IPS DF 19.7 (cell line): ENCODE results near the gene CHI3L1.

Experiments used
- DNase-seq: peaks from one replicate; pipeline ENCODE4 v3.0.0-alpha.2; 2013; ENCODE audit warnings: low read depth, low spot score

Gene CHI3L1

GRCh38 chr1:203181586-203182386 is 4.7 kb downstream of the CHI3L1 start:
- no peak for DNase-seq

GRCh38 chr1:203180611-203181330 is 5.7 kb downstream of the CHI3L1 start:
- DNase-seq, result no peak

- no peak for DNase-seq
These were observed 6.9 kb downstream of the CHI3L1 start for GRCh38 chr1:203179667-203180005.

GRCh38 chr1:203178821-203179666 is 7.5 kb downstream of the CHI3L1 start:
- no peak for DNase-seq

GRCh38 chr1:203178083-203178482 is 8.4 kb downstream of the CHI3L1 start:
- no peak for DNase-seq

GRCh38 chr1:203177470-203178039 is 8.9 kb downstream of the CHI3L1 start:
- no peak for DNase-seq

- no peak for DNase-seq
These were observed 9.5 kb downstream of the CHI3L1 start for GRCh38 chr1:203177036-203177405.

- no peak for DNase-seq
These were observed 10.1 kb downstream of the CHI3L1 start for GRCh38 chr1:203176273-203177035.

- no peak for DNase-seq
These were observed 10.7 kb downstream of the CHI3L1 start for GRCh38 chr1:203175827-203176241.

GRCh38 chr1:203175237-203175826 is 11.2 kb downstream of the CHI3L1 start, which contains the start of gene MYBPH:
Gene MYBPH (minus strand): TSS chr1:203175826. CDS start chr1:203175755, 71 bp downstream.
- DNase-seq, result no peak

- no peak for DNase-seq
These were observed 12.0 kb downstream of the CHI3L1 start for GRCh38 chr1:203174324-203174985.

GRCh38 chr1:203173566-203173965 is 12.9 kb downstream of the CHI3L1 start:
- DNase-seq, result no peak

- DNase-seq, result no peak
These were observed 13.4 kb downstream of the CHI3L1 start for GRCh38 chr1:203173011-203173555.

- no peak for DNase-seq
These were observed 14.1 kb downstream of the CHI3L1 start for GRCh38 chr1:203172184-203173010.

- DNase-seq, result no peak
These were observed 14.9 kb downstream of the CHI3L1 start for GRCh38 chr1:203171341-203172183.

GRCh38 chr1:203170625-203171330 is 15.7 kb downstream of the CHI3L1 start:
- DNase-seq, result no peak

- DNase-seq, result no peak
These were observed 16.6 kb downstream of the CHI3L1 start for GRCh38 chr1:203169770-203170520.
